PC-3 (cell line): ENCODE measurements around the gene DMD. TPM values are rescaled to one million over a fixed set of nuclear protein-coding genes. Genes with fewer than 3 reads are reported as not detected.

Experiments
- ATAC-seq: fragments of 200-7000 bp; cut with Tn5 transposase; 2 replicates; pipeline ENCODE4 v1.9.1; 2020; ENCODE audit warnings: mild to moderate bottlenecking, moderate library complexity
- BruUV-seq: library from RNA; stranded (reverse); fragments of 400-500 nt; replicated peaks from 2 replicates; lab custom pipeline; 2021; lab: Mats Ljungman, UMichigan
- CTCF ChIA-PET: fragments of 300-600 bp; sonication (Branson Sonifier 250); formaldehyde crosslinking; loops from one replicate; lab custom pipeline; 2022; ENCODE audit warnings: antibody characterized with exemption; lab: Charles Lee
- POLR2A ChIA-PET: fragments of 300-600 bp; sonication (Branson Sonifier 250); formaldehyde crosslinking; loops from one replicate; lab custom pipeline; 2022; ENCODE audit warnings: antibody characterized with exemption; ENCODE audit not compliant: unreplicated experiment; lab: Charles Lee
- DNase-seq: peaks from one replicate; pipeline ENCODE4 v3.0.0-alpha.2; 2015
- H2AFZ ChIP-seq: fragments of 300-600 bp; sonication (generic); 2 replicates; pipeline ENCODE4 v1.6.0; 2016; ENCODE audit warnings: antibody characterized with exemption, low read length
- H3F3A ChIP-seq: fragments of 300-600 bp; sonication (generic); one replicate; pipeline ENCODE4 v1.6.0; 2017; ENCODE audit warnings: antibody characterized with exemption, low read length, control low read depth, mild to moderate bottlenecking; ENCODE audit not compliant: unreplicated experiment
- H3K27ac ChIP-seq: fragments of 300-600 bp; sonication (generic); 2 replicates; pipeline ENCODE4 v1.5.1; 2016; ENCODE audit warnings: mild to moderate bottlenecking, low read length
- H3K27me3 ChIP-seq: fragments of 300-600 bp; sonication (generic); 2 replicates; pipeline ENCODE4 v1.6.1; 2016; ENCODE audit warnings: low read length, mixed read lengths
- H3K36me3 ChIP-seq: fragments of 300-600 bp; sonication (generic); 2 replicates; pipeline ENCODE4 v1.6.1; 2016; ENCODE audit warnings: low read depth, mixed run types, low read length, mixed read lengths
- H3K4me1 ChIP-seq: fragments of 300-600 bp; sonication (generic); 2 replicates; pipeline ENCODE4 v1.5.1; 2016; ENCODE audit warnings: low read length; ENCODE audit not compliant: insufficient read depth
- H3K4me2 ChIP-seq: fragments of 300-600 bp; sonication (generic); 2 replicates; pipeline ENCODE4 v1.6.0; 2016; ENCODE audit warnings: low read length
- H3K4me3 ChIP-seq: fragments of 300-600 bp; sonication (generic); 2 replicates; pipeline ENCODE4 v1.5.1; 2016; ENCODE audit warnings: mild to moderate bottlenecking, low read length, mixed read lengths
- H3K79me2 ChIP-seq: fragments of 300-600 bp; sonication (generic); 2 replicates; pipeline ENCODE4 v1.6.1; 2017; ENCODE audit warnings: low read length, mixed read lengths
- H3K9ac ChIP-seq: fragments of 300-600 bp; sonication (generic); 2 replicates; pipeline ENCODE4 v1.6.0; 2016; ENCODE audit warnings: mild to moderate bottlenecking, low read length
- H3K9me2 ChIP-seq: fragments of 300-600 bp; sonication (generic); replicated peaks from 2 replicates; pipeline ENCODE4 v1.6.1; 2016; ENCODE audit warnings: mixed run types, low read length, mixed read lengths
- H3K9me3 ChIP-seq: fragments of 300-600 bp; sonication (generic); 2 replicates; pipeline ENCODE4 v1.6.1; 2016; ENCODE audit warnings: low read length, mixed read lengths
- H4K20me1 ChIP-seq: fragments of 300-600 bp; sonication (generic); 2 replicates; pipeline ENCODE4 v1.6.1; 2016; ENCODE audit warnings: low read length, mixed read lengths
- CTCF ChIP-seq: fragments of 300-600 bp; sonication (generic); conservative IDR thresholded peaks from 2 replicates; pipeline ENCODE4 v1.5.1; 2017; ENCODE audit warnings: antibody characterized with exemption, low read depth, mild to moderate bottlenecking, low read length
- EZH2 ChIP-seq: fragments of 300-600 bp; sonication (generic); IDR thresholded peaks from one replicate; pipeline ENCODE4 v1.6.1; 2017; ENCODE audit warnings: antibody characterized with exemption, mild to moderate bottlenecking, low read length; ENCODE audit not compliant: unreplicated experiment
- EZH2phosphoT487 ChIP-seq: fragments of 300-600 bp; sonication (generic); IDR thresholded peaks from 2 replicates; pipeline ENCODE4 v1.6.1; 2018; ENCODE audit warnings: mild to moderate bottlenecking, antibody characterized with exemption, low read length, borderline replicate concordance
- intact Hi-C: fragments of 100-400 bp; cut with micrococcal nuclease; formaldehyde crosslinking; loops from 2 replicates; pipeline ENCODE4 v1.9.0; 2023
- total RNA-seq: library from RNA; depleted of rRNA; stranded (reverse); fragments of >200 nt; gene quantifications from 2 replicates; pipeline ENCODE4 v1.2.3, GENCODE V29; 2014

Gene DMD
- total RNA-seq, 1 experiment from 2014 or later = not detected

GRCh38 chrX:32392655-32393054 is 818.7 kb downstream of the DMD start:
- Histone ChIP-seq H3K79me2 (no peaks in the 10 kb centered on the region), H3K4me1 (no peaks in the 10 kb centered on the region), H3K9me2 (no peaks in the 10 kb centered on the region), H3K9ac (no peak overlapping the region), H3K27ac (no peak overlapping the region), H2AFZ (no peak overlapping the region), H4K20me1 (no peaks in the 10 kb centered on the region), H3K9me3 (no peaks in the 10 kb centered on the region), H3K36me3 (no peaks in the 10 kb centered on the region), H3F3A (no peaks in the 10 kb centered on the region), H3K4me3 (no peak overlapping the region), H3K4me2 (no peak overlapping the region), H3K27me3 (no peaks in the 10 kb centered on the region)
- TF ChIP-seq CTCF (no peak), EZH2phosphoT487 (no peak), EZH2 (no peak)
- no peak for DNase-seq
- intact Hi-C loops = no loop called here
- ATAC-seq = no peak
- no TSS peak for BruUV-seq
- ChIA-PET POLR2A (no interaction called here), CTCF (no interaction called here)

DNA sequence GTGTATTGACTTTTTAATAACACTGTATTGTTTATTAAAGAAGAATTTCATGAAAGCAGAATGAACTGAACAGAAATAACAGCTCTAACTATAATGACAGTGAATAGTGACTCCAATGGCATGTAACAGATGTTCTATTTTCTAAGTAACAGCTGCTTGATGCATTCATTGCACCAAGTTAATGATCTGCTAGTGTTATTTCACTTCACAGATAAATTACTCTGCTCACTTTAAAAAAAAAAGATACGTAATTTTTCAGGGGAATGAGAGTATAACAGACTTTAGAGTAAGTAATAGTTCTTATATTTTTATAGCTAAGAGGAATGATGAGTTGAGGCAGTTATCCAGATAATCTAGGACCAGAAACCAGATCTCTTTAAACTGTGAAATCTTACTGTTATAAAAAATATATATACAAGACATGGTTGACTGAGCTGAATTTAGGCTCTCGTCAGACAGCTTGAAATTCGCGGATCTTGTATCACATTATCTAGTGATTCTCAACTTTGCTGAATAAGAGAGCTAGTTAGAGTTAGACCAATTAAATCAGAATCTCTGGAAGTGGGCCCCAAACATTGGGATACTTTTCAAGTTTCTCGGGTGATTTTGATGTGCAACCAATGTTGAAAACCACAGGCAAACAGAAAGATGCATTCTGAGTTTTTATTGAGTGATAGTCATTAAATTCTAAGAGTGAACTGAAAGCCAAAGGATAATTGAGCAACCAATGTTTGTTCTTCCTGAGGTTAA is 840.7 kb downstream of the DMD start:
- Histone ChIP-seq H3K4me3 (no peak overlapping the region), H3K9ac (no peak overlapping the region), H3K4me2 (no peak overlapping the region), H3F3A (no peaks in the 10 kb centered on the region), H3K36me3 (no peaks in the 10 kb centered on the region), H2AFZ (no peak overlapping the region), H3K4me1 (no peaks in the 10 kb centered on the region), H3K9me3 (no peaks in the 10 kb centered on the region), H4K20me1 (no peaks in the 10 kb centered on the region), H3K27me3 (no peaks in the 10 kb centered on the region), H3K27ac (no peak overlapping the region), H3K9me2 (no peaks in the 10 kb centered on the region), H3K79me2 (no peaks in the 10 kb centered on the region)
- ChIA-PET POLR2A (no interaction called here), CTCF (no interaction called here)
- no peak for ATAC-seq
- BruUV-seq = no TSS peak
- no peak for DNase-seq
- TF ChIP-seq EZH2phosphoT487 (no peak), EZH2 (no peak), CTCF (no peak)
- intact Hi-C loops = no loop called here

- H3K27me3 ChIP-seq = no peaks in the 10 kb centered on the region
- no peak for TF ChIP-seq CTCF
- TF ChIP-seq EZH2 = no peak
- TF ChIP-seq EZH2phosphoT487 = no peak
- no TSS peak for BruUV-seq
- H2AFZ ChIP-seq = no peak overlapping the region
- no peaks in the 10 kb centered on the region for H3F3A ChIP-seq
- intact Hi-C loops = no loop called here
- ATAC-seq (no peak), DNase-seq (no peak)
- no peak overlapping the region for H3K4me3 ChIP-seq
- H3K36me3 ChIP-seq = no peaks in the 10 kb centered on the region
- H3K9ac ChIP-seq = no peak overlapping the region
- ChIA-PET POLR2A (no interaction called here), CTCF (no interaction called here)
- no peaks in the 10 kb centered on the region for H4K20me1 ChIP-seq
- H3K79me2 ChIP-seq = no peaks in the 10 kb centered on the region
- H3K4me2 ChIP-seq = no peak overlapping the region
- no peaks in the 10 kb centered on the region for H3K9me3 ChIP-seq
- H3K27ac ChIP-seq = no peak overlapping the region
- H3K4me1 ChIP-seq = no peaks in the 10 kb centered on the region
- H3K9me2 ChIP-seq = no peaks in the 10 kb centered on the region
Observed at GRCh38 chrX:32293962-32294700, 917.2 kb downstream of the DMD start.
